ENCODE results near the gene NTN3.
"Not testable (repeated sequence)": the region's sequence is repeated elsewhere in the genome, so short reads cannot be mapped to it uniquely, and the experiment has no call there.

The NTN3 gene

DNA sequence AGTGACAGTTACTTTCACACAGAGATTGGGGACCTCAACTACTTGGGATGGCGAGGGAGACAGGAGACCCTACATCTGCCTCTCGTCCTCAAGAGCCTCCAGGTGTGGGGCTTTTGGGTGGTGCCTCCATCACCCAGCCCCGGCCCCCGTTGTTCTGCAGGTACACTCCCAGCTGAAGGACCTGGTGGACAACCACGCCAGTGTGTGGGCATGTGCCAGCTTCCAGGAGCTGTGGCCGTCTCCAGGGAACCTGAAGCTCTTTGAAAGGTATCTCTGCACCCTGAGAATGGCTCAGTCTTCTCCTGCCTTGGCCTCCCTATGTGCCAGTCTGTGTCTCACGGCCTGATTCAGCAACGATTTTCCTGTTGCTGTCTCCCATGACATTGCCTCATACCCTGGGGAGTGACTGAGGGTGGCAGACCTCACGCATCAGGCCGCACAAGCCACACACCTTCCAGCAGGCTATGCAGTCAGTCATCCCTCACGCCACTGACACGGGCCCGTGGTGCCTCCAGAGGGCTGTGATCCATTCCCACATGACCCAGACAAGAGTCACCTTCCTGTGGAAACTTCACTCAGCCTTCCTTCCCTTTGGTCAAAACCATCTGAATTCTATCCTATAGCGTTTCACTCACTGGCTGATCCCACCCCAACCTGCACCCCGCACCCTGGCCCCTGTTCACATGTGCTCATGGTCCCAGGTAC, 38.1 kb upstream of the NTN3 start:
- H3K14ac ChIP-seq (ENCODE audit: low read length), result no peak overlapping the region
- H4K12ac ChIP-seq (ENCODE audit: low read depth, low read length), result no peak overlapping the region
- H3K4me3 ChIP-seq (ENCODE audit: low read depth, low read length), result no peak overlapping the region
- H3K4ac ChIP-seq (ENCODE audit: low read depth, low read length), result no peak overlapping the region
- no peak overlapping the region for H3K23ac ChIP-seq (ENCODE audit: low read length)
- H2AK5ac ChIP-seq (ENCODE audit: low read length), result no peak overlapping the region
- H3K9ac ChIP-seq (ENCODE audit: low read length), result no peak overlapping the region
- no peak overlapping the region for H2BK120ac ChIP-seq (ENCODE audit: insufficient read depth, low read length, poor library complexity)
- H2BK12ac ChIP-seq (ENCODE audit: low read length), result no peak overlapping the region
- H3K27ac ChIP-seq (ENCODE audit: low read depth, low read length), result no peak overlapping the region
- no CpG with 5 or more reads among the region's 15 CpGs for WGBS (ENCODE audit: extremely low coverage, insufficient coverage, insufficient read length)
- peaks cover 7 to 16% of the 10 kb centered on the region in 2 experiments for H3K4me1 ChIP-seq (ENCODE audit: control insufficient read depth in 1 of 2, insufficient read depth in 2 of 2, low read length in 2 of 2)
- no peak overlapping the region for H3K18ac ChIP-seq (ENCODE audit: low read length)
- H3K79me1 ChIP-seq (ENCODE audit: low read length), result peaks cover 10% of the 10 kb centered on the region
- peaks cover 11% of the 10 kb centered on the region for H3K79me2 ChIP-seq (ENCODE audit: control insufficient read depth, insufficient read depth, low read length, poor library complexity)
- H3K36me3 ChIP-seq (ENCODE audit: control insufficient read depth in 1 of 2, insufficient read depth in 2 of 2, low read length in 2 of 2), result peaks cover 46 to 48% of the 10 kb centered on the region in 2 experiments
- H4K91ac ChIP-seq (ENCODE audit: low read depth, low read length), result no peak overlapping the region
- DNase-seq, result no peak
- H2AFZ ChIP-seq (ENCODE audit: insufficient read depth, low read length, poor library complexity), result no peak overlapping the region
- no peak overlapping the region for H4K8ac ChIP-seq (ENCODE audit: low read depth, low read length)
- no peaks in the 10 kb centered on the region for H3K27me3 ChIP-seq (ENCODE audit: insufficient read depth, low read length)
- H3K4me2 ChIP-seq (ENCODE audit: low read length), result no peak overlapping the region
- no peaks in the 10 kb centered on the region for H3K9me3 ChIP-seq (ENCODE audit: insufficient read depth, low read depth, low read length)
- no peak overlapping the region for H2BK5ac ChIP-seq (ENCODE audit: low read depth, low read length, poor library complexity)

DNA sequence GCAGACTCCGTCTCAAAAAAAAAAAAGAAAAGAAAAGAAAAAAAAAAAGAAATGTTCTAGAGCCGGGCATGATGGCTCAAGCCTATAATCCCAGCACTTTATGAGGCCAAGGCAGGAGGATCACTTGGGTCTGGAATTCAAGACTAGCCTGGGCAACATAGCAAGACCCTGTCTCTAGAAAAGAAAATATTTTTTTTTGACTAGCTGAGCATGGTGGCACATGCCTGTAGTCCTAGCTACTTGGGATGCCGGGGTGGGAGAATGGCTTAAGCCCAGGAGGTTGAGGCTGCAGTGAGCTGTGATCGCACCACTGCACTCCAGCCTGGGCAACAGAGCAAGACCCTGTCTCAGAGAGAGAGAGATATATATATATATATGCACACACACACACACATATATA, 35.9 kb upstream of the NTN3 start:
- not testable (repeated sequence) for H3K27me3 ChIP-seq (ENCODE audit: insufficient read depth, low read length); H4K12ac ChIP-seq (ENCODE audit: low read depth, low read length); H3K9me3 ChIP-seq (ENCODE audit: insufficient read depth, low read depth, low read length); H4K91ac ChIP-seq (ENCODE audit: low read depth, low read length); H2BK12ac ChIP-seq (ENCODE audit: low read length); H3K4me1 ChIP-seq (ENCODE audit: control insufficient read depth in 1 of 2, insufficient read depth in 2 of 2, low read length in 2 of 2); H3K79me2 ChIP-seq (ENCODE audit: control insufficient read depth, insufficient read depth, low read length, poor library complexity); H3K4me2 ChIP-seq (ENCODE audit: low read length); H3K4me3 ChIP-seq (ENCODE audit: low read depth, low read length); H2BK120ac ChIP-seq (ENCODE audit: insufficient read depth, low read length, poor library complexity); H3K14ac ChIP-seq (ENCODE audit: low read length); H3K23ac ChIP-seq (ENCODE audit: low read length); H3K27ac ChIP-seq (ENCODE audit: low read depth, low read length); H2AK5ac ChIP-seq (ENCODE audit: low read length); DNase-seq; H2BK5ac ChIP-seq (ENCODE audit: low read depth, low read length, poor library complexity); H3K9ac ChIP-seq (ENCODE audit: low read length); H3K4ac ChIP-seq (ENCODE audit: low read depth, low read length); H3K18ac ChIP-seq (ENCODE audit: low read length); H4K8ac ChIP-seq (ENCODE audit: low read depth, low read length); H2AFZ ChIP-seq (ENCODE audit: insufficient read depth, low read length, poor library complexity); H3K79me1 ChIP-seq (ENCODE audit: low read length)
- H3K36me3 ChIP-seq (ENCODE audit: control insufficient read depth in 1 of 2, insufficient read depth in 2 of 2, low read length in 2 of 2), result peaks cover 66 to 70% of the 10 kb centered on the region in 2 experiments
- WGBS (ENCODE audit: extremely low coverage, insufficient coverage, insufficient read length), result no CpG with 5 or more reads among the region's 4 CpGs

DNA sequence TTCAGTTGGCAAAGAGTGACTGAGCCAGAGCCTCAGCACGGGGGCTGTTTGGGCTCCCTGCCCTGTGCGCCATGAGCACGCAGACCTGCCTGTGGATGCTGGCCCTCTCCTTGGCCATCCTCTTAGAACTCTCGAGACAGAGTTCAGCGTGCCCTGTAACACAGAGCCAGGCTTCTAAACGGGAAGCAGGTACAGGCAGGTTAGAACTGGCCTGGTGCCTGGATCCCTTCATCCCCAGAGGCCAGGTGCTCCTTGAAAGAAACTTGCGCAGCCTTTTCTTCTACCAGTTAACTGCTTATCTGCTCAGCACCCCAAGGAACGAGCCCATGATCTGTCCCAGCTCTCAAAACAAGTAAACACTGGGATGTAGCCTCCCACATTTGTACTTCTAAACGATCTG, 35.0 kb upstream of the NTN3 start:
- H3K14ac ChIP-seq (ENCODE audit: low read length), result no peak overlapping the region
- H2AK5ac ChIP-seq (ENCODE audit: low read length), result no peak overlapping the region
- H3K4me3 ChIP-seq (ENCODE audit: low read depth, low read length), result no peak overlapping the region
- no peaks in the 10 kb centered on the region for H3K79me2 ChIP-seq (ENCODE audit: control insufficient read depth, insufficient read depth, low read length, poor library complexity)
- H2BK12ac ChIP-seq (ENCODE audit: low read length), result no peak overlapping the region
- no peak overlapping the region for H3K23ac ChIP-seq (ENCODE audit: low read length)
- WGBS (ENCODE audit: extremely low coverage, insufficient coverage, insufficient read length), result no CpG with 5 or more reads among the region's 9 CpGs
- no peak overlapping the region for H3K4ac ChIP-seq (ENCODE audit: low read depth, low read length)
- no peak overlapping the region for H3K18ac ChIP-seq (ENCODE audit: low read length)
- no peak overlapping the region for H2BK5ac ChIP-seq (ENCODE audit: low read depth, low read length, poor library complexity)
- DNase-seq, result no peak
- no peak overlapping the region for H4K12ac ChIP-seq (ENCODE audit: low read depth, low read length)
- H4K91ac ChIP-seq (ENCODE audit: low read depth, low read length), result no peak overlapping the region
- no peak overlapping the region for H2BK120ac ChIP-seq (ENCODE audit: insufficient read depth, low read length, poor library complexity)
- H3K4me2 ChIP-seq (ENCODE audit: low read length), result no peak overlapping the region
- H3K9me3 ChIP-seq (ENCODE audit: insufficient read depth, low read depth, low read length), result no peaks in the 10 kb centered on the region
- no peak overlapping the region for H2AFZ ChIP-seq (ENCODE audit: insufficient read depth, low read length, poor library complexity)
- H3K9ac ChIP-seq (ENCODE audit: low read length), result no peak overlapping the region
- no peaks in the 10 kb centered on the region for H3K79me1 ChIP-seq (ENCODE audit: low read length)
- H3K36me3 ChIP-seq (ENCODE audit: control insufficient read depth in 1 of 2, insufficient read depth in 2 of 2, low read length in 2 of 2), result peaks cover 67 to 73% of the 10 kb centered on the region in 2 experiments
- no peaks in the 10 kb centered on the region for H3K4me1 ChIP-seq (ENCODE audit: control insufficient read depth in 1 of 2, insufficient read depth in 2 of 2, low read length in 2 of 2)
- H3K27me3 ChIP-seq (ENCODE audit: insufficient read depth, low read length), result no peaks in the 10 kb centered on the region
- H3K27ac ChIP-seq (ENCODE audit: low read depth, low read length), result no peak overlapping the region
- H4K8ac ChIP-seq (ENCODE audit: low read depth, low read length), result no peak overlapping the region

DNA sequence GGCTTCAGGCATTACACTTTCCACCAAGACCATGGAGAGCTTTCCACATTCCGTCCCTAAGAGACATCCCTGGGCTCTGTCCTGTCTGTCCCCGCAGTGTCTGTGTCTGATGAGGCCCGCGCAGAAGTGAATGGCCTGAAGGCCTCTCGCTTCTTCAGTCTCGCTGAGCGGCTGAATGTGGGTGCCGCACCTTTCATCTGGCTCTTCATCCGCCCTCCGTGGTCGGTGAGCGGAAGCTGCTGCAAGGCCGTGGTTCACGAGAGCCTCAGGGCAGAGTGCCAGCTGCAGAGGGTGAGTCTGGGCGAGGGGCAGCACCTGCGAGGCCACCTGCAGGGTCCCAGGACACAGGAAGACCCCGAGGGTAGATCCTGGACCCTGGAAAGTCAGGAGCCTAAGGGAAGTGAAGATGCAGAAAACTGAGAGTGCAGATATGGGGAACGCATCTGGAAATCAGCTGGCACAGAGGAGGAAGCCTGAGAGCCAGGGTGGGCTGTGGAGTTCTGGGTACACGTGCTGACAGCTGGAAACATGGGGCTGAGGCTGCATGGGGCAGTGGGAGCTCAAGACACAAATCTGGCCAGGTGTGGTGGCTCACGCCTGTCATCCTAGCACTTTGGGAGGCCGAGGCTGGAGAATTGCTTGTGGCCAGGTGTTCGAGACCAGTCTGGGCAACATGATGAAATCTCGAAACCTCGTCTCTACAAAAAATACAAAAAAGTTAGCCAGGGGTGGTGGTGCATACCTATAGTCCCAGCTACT, 33.9 kb upstream of the NTN3 start:
- H2AK5ac ChIP-seq (ENCODE audit: low read length), result no peak overlapping the region
- H3K79me2 ChIP-seq (ENCODE audit: control insufficient read depth, insufficient read depth, low read length, poor library complexity), result no peaks in the 10 kb centered on the region
- no peak overlapping the region for H4K91ac ChIP-seq (ENCODE audit: low read depth, low read length)
- no peak overlapping the region for H3K9ac ChIP-seq (ENCODE audit: low read length)
- no peak overlapping the region for H2BK120ac ChIP-seq (ENCODE audit: insufficient read depth, low read length, poor library complexity)
- peaks cover 62 to 72% of the 10 kb centered on the region in 2 experiments for H3K36me3 ChIP-seq (ENCODE audit: control insufficient read depth in 1 of 2, insufficient read depth in 2 of 2, low read length in 2 of 2)
- H4K8ac ChIP-seq (ENCODE audit: low read depth, low read length), result no peak overlapping the region
- H2AFZ ChIP-seq (ENCODE audit: insufficient read depth, low read length, poor library complexity), result no peak overlapping the region
- H3K4me1 ChIP-seq (ENCODE audit: control insufficient read depth in 1 of 2, insufficient read depth in 2 of 2, low read length in 2 of 2), result no peaks in the 10 kb centered on the region
- H2BK5ac ChIP-seq (ENCODE audit: low read depth, low read length, poor library complexity), result no peak overlapping the region
- no peaks in the 10 kb centered on the region for H3K27me3 ChIP-seq (ENCODE audit: insufficient read depth, low read length)
- H2BK12ac ChIP-seq (ENCODE audit: low read length), result no peak overlapping the region
- H4K12ac ChIP-seq (ENCODE audit: low read depth, low read length), result no peak overlapping the region
- no peak overlapping the region for H3K4me3 ChIP-seq (ENCODE audit: low read depth, low read length)
- DNase-seq, result no peak
- H3K23ac ChIP-seq (ENCODE audit: low read length), result no peak overlapping the region
- H3K79me1 ChIP-seq (ENCODE audit: low read length), result no peaks in the 10 kb centered on the region
- H3K14ac ChIP-seq (ENCODE audit: low read length), result no peak overlapping the region
- no CpG with 5 or more reads among the region's 24 CpGs for WGBS (ENCODE audit: extremely low coverage, insufficient coverage, insufficient read length)
- H3K9me3 ChIP-seq (ENCODE audit: insufficient read depth, low read depth, low read length), result no peaks in the 10 kb centered on the region
- H3K4me2 ChIP-seq (ENCODE audit: low read length), result no peak overlapping the region
- H3K4ac ChIP-seq (ENCODE audit: low read depth, low read length), result no peak overlapping the region
- H3K27ac ChIP-seq (ENCODE audit: low read depth, low read length), result no peak overlapping the region
- no peak overlapping the region for H3K18ac ChIP-seq (ENCODE audit: low read length)
